Raji (cell line): Measurements from ENCODE around the gene CASKIN2.

Source experiments
- POLR2A ChIP-seq: IDR thresholded peaks from 2 replicates; pipeline ENCODE4 v1.6.1; 2011; ENCODE audit warnings: low read depth, low read length, control low read depth; ENCODE audit not compliant: insufficient read depth

Gene CASKIN2

DNA sequence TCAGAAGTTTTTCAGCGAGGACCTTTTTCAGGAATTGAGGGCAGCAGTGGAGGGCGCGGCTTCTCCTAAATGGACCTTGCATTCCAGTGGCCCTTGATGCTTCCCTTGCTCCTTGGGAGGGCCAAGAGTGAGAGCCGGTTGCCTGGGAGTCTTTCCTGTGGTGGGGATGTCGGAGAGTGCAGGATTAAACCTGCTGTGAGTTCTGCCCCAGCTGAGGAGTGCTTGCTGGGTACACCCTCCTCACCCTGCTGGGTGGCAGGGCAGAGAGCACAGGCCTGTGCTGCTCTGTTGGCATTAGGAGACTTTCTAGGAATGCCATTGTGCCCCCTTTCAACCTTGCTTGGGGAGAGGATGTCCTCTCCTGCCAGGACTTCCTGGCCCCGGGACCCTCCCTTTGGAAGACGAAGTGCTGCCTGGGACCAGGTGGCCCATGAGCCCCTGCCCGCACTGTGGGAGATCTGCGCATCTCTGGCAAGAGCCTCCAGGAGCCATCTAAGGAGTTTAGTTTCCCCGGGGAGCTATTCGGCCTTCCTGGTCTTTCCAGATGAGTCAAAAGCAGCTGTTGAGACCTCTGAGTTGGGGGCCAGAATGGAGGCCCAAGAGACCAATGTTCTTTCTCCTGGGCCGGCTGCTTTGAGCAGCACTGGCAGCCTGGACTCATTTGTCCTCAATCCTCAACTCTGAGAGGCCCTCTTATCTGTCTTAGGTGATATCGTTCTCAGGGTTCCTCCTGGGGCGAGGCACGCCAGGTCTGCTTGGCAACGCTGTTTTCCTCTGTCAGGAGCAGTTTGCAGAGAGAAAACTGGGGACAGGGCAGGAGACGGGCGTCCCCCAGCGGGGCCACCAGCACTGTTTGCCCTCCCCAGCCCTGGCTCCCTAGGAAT is 15.7 kb upstream of the CASKIN2 start:
- no peak for TF ChIP-seq POLR2A

GRCh38 chr17:75526555-75527270 is 11.4 kb upstream of the CASKIN2 start:
- TF ChIP-seq POLR2A = no peak

DNA sequence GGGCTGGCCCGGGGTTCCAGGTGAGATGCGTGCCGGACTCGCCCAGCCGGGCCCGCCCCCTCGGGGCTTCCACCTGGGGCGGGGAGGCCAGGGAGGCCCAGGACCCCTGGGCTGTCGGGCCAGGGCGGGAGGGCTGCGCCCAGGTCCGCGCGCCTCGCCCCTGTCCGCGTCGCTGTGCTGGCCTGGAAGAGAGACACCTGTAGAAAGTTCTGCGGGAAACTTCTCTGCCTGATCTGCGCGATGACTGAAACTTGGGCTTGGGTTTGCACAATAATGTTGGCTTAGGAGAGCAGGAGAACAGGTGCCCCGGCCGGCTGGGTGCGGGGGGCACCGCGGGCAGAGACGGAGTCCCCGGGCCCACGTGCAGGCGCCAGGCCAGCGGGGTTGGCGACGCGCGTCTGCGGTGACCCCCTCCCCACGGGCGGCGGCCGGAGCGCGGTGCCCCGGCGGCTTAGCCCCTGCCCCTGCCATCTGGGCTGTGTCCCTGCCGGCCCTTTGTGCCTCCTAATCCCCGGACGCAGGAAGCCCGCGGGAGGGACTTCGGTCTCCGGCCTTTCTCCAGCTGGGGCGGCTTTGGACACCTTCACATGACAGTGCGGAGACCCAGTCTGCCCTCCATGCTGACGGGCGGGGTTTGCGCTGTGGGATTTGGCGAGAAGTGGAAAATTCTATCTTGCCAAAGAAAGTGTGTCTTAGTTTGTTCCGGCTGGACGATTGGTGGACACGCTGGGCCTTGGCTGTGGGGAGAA is 10.6 kb upstream of the CASKIN2 start:
- TF ChIP-seq POLR2A = no peak

- TF ChIP-seq POLR2A = peak; percentile 49
These were observed 9.9 kb upstream of the CASKIN2 start, which contains the start of gene LLGL2 for GRCh38 chr17:75524970-75525805. TSS of gene LLGL2 (plus strand) at chr17:75525697. CDS start at chr17:75543427, 17,730 bp downstream.

- TF ChIP-seq POLR2A = no peak
These were observed 9.1 kb upstream of the CASKIN2 start for GRCh38 chr17:75524269-75524969.

- no peak for TF ChIP-seq POLR2A
These were observed 8.3 kb upstream of the CASKIN2 start for GRCh38 chr17:75523647-75524046.

DNA sequence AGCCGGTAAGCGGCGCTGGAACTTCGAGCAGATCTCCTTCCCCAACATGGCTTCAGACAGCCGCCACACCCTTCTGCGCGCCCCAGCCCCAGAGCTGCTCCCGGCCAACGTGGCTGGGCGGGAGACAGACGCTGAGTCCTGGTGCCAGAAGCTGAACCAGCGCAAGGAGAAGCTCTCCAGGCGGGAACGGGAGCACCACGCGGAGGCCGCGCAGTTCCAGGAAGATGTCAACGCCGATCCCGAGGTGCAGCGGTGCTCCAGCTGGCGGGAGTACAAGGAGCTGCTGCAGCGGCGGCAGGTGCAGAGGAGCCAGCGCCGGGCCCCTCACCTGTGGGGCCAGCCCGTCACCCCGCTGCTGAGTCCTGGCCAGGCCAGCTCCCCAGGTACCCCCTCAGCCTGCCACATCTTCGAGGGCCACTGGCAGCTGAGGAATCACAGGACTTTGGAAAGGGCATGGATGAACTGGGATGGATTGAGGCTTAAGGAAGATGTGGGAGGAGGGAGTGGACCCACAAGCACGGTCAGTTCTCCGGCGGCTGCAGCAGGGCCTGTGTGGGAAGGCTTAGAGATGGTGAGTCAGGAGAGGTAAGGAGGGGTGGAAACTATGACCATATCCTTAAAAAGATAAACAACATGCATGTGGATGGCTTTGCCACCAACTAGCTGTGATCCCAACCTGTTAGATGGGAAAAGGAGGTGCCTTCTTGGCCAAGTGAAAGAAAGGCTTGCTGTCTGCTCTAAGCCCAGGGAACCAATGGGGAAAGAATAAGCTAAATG is 6.8 kb upstream of the CASKIN2 start:
- TF ChIP-seq POLR2A = no peak

DNA sequence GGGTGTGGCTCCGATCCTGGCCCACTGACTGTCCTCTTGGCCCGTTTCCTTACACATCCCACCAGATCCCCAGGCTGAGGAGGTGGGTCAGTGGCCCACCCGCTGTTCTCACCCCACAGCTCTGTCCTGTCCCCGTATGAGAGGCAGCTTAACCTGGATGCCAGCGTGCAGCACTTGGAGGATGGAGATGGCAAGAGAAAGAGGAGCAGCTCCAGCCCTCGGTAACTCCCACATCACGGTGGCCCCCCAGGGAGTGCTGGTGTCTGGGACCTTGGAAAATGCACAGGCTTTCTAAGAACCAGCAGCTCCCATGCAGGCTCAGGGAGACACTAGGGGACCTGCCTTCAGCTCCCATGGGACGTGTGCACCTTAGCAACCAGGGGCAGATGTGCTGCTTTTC is 6.0 kb upstream of the CASKIN2 start:
- TF ChIP-seq POLR2A = no peak

DNA sequence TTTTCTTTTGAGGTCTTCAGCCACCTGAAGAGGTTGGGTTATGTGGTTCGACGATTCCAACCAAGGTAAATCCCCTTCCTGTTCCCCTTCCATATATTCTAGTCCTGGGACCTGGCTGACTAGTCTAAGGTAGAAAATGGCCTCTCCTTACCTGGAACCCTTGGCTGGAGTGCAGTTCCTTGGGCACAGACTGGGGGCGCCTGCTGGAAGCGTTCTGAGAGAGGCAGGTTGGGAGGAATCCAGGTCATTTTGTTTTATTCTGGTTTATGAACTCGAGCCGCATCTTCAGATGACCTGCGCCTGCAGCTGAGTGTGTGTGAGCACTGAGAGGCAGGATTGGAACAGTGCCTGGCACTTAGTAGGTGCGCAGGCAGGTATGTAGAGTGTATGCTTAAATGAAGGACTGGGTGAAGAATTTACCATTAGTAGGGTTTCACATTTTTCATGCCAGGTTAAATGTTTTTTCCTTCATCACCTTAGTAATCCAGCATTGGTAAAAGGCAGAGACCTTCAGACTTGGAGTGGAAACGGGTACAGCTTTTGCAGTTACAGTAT is 3.7 kb upstream of the CASKIN2 start:
- no peak for TF ChIP-seq POLR2A

DNA sequence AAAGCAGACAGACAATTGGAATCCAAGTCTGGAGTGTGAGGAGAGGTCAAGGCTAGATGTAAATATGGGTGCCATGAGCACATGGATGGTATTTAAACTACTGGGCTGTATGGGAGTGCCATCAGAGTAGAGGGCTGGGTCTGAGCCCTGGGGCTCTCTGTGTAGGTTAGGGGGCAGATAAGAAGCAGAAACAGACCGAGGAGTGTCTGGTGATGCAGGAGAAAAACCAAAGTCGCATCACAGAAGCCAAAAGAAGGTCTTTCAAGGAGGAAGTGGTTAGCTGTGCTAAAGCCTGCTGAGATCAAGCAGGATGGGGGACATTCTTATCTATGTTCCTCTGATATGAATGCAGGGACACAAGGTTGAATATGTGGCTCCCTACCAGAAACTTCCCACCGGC is 2.9 kb upstream of the CASKIN2 start:
- TF ChIP-seq POLR2A = no peak

DNA sequence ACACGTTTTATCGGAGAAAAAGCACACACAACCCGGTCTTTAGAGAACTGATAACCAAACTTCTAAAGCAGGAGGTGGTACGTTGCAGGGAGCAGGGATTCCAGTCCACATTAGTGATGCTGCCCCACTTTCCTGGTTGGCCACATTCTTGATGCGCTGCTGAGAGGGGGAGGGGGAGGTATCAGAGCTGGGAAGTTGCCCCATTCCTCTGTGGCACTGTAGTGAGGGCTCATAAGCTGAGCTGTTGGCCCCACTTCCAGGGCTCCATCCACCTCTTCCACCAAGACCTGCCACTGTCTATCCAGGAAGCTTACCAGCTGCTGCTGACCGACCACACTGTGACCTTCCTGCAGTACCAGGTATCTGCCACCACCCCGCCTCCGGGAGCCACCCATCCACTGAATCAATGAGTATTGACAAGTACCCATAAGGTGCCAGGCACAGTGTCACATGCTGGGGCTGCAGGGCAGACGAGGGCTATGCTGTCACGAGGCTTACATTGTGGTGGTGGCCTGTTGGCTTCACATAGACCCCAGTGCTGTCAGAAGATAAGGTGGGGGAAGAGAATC is 2.0 kb upstream of the CASKIN2 start:
- TF ChIP-seq POLR2A = no peak

DNA sequence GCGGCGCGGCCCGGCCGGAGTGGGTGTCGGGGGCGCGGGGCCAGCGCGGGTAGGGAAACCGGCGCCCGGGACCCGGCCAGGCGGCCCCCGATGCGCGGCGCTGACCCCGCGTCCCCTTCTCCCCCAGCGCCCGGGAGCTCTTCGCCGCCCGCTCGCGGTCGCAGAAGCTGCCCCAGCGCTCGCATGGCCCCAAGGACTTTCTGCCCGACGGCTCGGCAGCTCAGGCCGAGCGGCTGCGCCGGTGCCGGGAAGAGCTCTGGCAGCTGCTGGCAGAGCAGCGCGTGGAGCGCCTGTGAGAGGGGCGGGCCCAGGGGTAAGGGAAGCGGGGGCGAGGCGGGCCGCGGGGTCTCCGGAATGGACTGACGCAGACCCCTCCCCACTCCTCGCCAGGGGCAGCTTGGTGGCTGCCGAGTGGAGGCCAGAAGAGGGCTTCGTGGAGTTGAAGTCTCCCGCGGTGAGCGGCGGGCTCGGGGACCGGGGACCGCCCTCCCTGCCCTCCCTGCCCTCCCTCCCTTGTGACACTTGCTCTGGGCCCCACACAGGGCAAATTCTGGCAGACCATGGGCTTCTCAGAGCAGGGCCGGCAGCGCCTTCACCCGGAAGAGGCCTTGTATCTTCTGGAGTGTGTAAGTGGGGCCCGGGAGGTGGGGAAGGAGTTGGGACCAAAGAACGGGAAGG is 1.4 kb upstream of the CASKIN2 start:
- no peak for TF ChIP-seq POLR2A

DNA sequence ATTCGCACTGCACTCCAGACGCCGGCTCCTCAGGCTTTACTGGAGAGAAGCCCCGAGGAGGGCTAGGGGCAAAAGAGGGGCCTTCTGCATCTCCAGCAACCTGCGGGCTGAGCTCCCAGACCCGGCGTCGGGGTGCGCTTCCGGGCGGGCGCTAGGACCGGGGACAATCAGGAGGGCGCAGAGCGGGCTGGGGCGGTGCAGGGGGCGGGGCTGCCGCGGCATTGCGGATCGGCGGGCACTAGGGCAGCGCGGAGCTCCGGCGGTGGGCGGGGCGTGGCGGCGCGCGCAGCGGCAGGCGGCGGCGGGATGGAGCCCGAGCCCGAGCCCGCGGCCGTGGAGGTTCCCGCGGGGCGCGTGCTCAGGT is 900 bp upstream of the CASKIN2 start, which contains the start of gene TSEN54:
TSS of gene TSEN54 (plus strand) at position 274 of the 364 bp plus-strand sequence. CDS start at position 307, 33 bp downstream.
- TF ChIP-seq POLR2A = peak; percentile 60; the same call in 1 of the 2 replicates
